AML-193 (cell line): Measurements from ENCODE around the gene TAF6L.
"Not testable (repeated sequence)": the region's sequence is repeated elsewhere in the genome, so short reads cannot be mapped to it uniquely, and the experiment has no call there.

Experiments used
- DNase-seq, 2 experiments: peaks; one replicate each; lab custom pipeline; 2025; lab: John Stamatoyannopoulos, UW

The TAF6L gene

DNA sequence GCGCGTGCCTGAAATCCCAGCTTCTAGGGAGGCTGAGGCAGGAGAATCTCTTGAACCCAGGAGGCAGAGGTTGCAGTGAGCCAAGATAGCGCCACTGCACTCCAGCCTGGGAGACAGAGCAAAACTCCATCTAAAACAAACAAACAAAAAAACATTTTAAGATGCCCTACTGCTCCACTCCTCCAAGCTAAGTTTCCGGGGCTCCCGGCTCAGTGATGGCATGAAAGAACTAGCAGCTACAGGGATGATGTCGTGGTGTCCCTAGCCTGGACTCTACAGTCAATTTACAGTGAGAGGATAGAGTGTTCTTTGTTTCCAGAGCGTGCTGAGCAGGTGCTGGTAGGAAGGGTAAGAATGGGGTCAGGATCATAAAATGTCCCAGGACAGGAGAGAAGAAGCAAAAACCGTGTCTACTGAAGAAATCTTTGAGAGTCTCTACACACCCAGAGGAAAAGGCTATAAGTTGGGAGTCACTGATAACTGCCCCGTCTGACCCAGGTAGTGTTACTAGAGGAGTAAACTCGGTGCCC is 16.0 kb upstream of the TAF6L start:
- DNase-seq: no peak

DNA sequence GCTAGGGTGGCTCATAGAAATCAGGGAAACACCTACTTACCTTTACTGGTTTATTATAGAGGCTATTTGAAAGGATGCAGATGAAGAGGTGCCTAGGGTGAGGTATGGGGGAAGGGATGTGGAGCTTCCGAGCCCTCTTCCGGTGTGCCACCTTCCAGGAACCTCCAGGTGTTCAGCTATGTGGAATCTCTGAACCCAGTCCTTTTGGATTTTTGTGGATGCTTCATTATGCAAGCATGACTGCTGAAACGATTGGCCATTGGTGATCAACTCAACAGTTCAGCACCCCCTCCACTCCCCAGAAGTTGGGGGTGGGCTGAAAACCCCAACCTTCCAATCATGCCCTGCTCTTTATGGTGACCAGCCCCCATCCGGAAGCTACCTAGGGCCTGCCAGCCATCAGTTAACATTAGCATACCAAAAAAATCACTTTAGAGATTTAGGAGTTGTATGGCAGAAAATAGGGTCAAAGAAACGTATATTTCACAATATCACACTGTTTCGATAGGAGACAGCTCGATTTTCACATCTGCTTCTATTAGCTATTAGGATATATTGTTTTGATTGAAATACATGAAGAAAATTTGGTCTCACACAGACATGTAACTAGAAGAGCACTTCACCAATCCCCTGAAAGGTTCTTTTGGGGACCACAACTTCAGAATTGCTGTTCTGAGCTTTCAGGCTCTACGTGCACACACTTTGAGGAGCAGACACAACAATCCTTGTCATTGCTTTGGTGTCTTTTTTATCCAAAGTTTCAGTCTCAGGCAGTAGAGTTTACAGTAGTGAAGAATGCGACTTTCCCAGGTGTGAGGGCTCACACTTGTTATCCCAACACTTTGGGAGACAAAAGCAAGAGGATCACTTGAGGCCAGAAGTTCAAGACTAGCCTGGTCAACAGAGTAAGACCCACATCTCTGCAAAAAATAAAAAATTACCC is 13.1 kb upstream of the TAF6L start:
- no peak for DNase-seq

DNA sequence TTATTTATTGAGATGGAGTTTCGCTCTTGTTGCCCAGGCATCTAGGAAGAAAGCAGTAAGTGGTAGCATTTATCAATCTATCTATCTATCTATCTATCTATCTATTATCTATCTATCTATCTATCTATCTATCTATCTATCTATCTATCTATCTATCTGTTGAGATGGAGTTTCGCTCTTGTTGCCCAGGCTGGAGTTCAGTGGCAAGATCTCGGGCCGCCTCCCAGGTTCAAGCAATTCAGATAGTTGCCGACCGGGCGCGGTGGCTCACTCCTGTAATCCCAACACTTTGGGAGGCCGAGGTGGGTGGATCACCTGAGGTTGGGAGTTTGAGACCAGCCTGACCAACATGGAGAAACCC is 10.3 kb upstream of the TAF6L start:
- DNase-seq: not testable (repeated sequence)

DNA sequence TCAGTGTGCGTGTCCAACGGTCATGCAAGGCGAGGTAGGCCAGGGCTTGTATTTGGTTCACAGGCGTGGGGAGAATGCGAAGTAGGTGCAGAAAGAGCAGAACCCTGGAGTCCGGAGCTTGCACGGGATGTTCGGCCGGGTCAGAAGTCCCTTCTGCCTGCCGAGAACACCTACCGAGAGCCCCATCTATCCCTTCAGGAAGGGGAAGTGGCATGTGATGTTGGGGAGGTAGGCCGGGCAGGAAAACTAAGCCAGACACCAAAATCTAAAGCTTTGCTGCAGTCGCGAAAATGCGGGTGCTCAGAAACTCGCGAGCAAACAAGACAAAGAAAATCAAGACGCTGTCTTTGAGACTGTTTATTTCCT is 435 bp upstream of the TAF6L start:
- DNase-seq: peak in 1 of 2 experiments; percentile 68

DNA sequence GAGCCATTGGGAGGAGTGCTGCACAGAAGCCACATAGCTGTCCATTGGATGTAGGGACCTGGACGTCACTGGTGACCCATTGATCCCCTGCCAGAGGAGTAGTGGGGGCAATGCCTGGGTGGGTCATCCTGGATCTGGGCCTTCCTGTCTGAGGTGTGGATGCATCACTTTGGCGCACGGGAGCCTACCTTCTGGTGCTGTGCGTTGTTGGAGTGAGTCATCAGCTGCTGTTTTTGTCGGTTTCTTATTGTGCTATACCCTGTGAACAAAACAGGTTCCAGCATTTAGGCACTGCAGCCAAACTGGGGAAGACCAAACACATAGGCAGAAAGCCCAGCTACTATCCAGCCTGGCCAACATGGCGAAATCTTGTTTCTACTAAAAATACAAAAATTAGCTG is 3.2 kb downstream of the TAF6L start:
- no peak for DNase-seq

DNA sequence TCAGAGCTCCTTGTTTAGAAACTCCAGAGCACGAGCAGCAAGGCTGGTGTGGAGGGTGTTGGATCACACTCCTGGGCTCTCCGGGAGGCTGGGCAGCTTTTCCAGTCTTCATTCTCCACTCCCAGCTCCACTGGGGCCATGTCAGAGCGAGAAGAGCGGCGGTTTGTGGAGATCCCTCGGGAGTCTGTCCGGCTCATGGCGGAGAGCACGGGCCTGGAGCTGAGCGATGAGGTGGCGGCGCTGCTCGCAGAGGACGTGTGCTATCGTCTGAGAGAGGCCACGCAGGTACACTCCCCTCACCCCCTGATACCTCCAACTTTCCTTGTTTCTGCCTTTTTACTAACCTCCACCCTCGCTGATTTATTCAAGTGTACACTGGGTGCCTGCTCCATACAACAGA is 4.5 kb downstream of the TAF6L start:
- DNase-seq: no peak

DNA sequence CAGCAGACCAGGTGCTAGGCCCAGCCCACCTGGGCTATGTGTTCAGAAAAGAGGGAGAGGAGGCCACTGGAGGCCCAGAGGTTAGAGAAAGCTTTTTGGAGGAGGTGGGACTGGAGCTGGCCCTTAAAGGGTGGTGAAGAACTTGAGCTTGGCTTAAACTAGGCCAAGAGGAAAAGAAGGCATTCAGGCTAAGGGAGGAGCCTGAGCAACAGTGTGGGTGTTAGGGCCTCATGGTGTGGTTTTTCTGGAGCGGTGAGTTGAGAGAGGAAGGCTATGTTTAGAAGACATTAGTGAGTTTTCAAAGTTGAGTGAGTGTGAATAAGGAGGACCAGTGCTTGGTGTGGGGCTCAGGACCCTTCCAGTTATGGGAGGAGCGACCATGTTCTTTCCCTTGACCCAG is 6.2 kb downstream of the TAF6L start:
- no peak for DNase-seq

DNA sequence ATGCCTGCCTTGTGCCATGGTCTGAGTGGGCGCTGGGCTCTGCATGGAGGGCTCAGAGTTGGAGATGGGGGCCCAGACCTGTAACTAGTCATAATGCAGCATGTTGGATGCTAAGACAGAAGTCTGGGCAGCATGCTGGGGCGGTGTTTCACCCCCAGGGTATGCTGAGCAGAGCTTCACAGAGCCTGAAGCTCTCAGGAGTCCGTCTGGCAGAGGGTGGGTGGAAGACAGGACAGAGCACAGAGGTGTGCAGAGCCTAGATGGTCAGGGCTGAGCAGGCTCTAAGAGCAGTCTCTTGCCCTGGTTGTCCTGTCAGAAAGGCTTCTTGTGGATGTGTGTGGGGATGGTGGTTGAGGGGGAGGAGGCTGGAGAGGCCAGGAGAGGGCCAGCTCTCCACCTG is 7.2 kb downstream of the TAF6L start:
- DNase-seq: no peak

DNA sequence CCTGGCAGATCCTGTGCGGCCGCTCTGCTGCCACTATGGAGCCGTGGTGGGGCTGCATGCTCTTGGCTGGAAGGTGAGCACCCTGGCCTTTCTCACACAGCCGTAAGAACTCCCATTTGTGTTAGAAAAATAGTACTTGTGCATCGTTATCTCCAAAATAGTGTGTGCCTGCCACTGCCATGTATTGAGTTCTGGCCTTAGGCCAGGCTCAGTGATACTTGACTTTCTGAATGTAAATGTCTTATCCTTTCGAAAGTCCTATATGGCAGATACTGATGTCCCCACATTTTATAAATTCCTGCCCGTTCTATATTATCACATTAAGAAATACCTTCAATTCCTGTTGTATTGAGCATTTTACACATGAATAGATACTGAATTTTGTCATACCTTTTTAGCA is 11.6 kb downstream of the TAF6L start:
- DNase-seq: no peak

DNA sequence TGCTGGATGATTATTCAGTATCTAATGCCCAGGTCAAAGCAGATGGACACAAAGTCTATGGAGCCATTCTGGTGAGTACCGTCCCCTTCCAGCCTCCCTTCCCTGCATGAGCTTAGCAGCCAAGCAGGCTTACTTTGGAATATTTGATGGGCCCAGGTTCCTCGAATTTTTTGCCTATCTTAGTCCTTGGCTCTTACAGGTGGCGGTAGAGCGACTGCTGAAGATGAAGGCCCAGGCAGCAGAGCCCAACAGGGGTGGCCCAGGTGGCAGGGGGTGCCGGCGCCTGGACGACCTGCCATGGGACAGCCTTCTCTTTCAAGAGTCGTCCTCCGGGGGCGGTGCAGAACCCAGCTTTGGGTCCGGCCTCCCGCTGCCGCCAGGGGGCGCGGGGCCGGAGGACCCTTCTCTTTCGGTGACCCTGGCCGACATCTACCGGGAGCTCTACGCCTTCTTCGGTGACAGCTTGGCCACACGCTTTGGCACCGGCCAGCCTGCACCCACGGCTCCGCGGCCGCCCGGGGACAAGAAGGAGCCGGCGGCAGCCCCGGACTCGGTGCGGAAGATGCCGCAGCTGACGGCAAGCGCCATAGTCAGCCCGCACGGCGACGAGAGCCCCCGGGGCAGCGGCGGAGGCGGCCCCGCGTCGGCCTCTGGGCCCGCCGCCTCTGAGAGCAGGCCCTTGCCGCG is 15.3 kb downstream of the TAF6L start:
- peak; percentile 66 to 85 for DNase-seq

DNA sequence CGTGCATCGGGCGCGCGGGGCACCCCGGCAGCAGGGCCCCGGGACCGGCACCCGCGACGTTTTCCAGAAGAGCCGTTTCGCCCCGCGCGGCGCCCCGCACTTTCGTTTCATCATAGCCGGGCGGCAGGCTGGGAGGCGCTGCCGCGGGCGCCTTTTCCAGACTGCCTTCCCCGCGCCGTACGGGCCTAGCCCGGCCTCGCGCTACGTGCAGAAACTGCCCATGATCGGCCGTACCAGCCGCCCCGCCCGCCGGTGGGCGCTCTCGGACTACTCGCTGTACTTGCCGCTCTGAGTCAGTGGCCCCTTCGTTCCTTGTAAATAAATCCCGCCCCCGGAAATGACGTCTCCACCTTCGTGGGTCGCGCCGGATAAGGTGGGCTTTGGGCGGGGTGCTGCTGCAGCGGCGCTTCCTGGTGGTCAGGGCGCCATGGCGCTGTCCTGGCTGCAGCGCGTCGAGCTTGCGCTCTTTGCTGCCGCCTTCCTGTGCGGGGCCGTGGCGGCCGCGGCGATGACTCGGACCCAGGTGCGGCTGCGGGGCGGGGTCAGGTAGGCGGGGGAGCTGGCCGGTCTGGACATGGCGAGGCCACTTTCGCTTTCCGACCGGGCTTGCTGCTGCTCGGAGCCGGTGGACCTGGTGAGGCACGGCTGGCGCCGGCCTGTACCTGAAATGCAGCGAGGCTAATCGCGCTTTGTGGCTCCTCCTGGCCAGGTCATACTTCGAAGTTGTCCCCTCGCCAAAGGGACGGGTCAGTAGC is 16.0 kb downstream of the TAF6L start, which contains the start of gene TMEM179B:
Gene TMEM179B (plus strand): TSS at position 398 of the 755 bp plus-strand sequence. CDS start 30 bp downstream, at position 428.
- DNase-seq: peak; percentile 86 to 92

DNA sequence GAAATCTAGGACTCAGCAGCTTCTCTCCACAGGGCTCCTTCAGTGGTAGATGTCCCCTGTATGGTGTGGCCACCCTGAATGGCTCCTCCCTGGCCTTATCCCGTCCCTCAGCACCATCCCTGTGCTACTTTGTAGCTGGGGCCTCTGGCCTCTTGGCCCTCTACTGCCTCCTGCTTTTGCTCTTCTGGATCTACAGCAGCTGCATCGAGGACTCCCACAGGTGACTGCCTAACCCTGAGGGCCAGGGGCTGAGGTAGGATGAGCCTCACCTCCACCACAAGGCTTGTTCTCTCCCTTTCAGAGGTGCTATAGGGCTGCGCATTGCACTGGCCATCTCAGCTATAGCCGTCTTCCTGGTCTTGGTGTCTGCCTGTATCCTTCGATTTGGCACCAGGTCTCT is 17.8 kb downstream of the TAF6L start:
- no peak for DNase-seq

DNA sequence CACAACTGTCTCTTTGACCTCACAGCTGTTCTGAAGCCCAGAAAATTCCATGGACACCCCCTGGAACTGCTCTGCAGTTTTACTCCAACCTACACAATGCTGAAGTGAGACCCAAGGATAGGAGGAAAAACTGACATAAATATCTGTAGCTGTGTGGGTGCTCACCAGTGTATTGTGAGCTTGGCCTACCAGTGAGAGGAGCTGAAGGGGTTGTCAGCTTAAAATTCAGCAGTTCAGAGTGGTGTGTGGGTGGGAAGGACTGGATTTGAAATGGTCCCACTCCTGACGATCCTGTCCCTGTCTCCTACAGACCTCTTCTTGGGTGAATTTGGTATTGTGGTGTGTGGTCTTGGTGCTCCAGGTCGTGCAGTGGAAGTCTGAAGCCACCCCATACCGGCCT is 18.4 kb downstream of the TAF6L start:
- DNase-seq: no peak

DNA sequence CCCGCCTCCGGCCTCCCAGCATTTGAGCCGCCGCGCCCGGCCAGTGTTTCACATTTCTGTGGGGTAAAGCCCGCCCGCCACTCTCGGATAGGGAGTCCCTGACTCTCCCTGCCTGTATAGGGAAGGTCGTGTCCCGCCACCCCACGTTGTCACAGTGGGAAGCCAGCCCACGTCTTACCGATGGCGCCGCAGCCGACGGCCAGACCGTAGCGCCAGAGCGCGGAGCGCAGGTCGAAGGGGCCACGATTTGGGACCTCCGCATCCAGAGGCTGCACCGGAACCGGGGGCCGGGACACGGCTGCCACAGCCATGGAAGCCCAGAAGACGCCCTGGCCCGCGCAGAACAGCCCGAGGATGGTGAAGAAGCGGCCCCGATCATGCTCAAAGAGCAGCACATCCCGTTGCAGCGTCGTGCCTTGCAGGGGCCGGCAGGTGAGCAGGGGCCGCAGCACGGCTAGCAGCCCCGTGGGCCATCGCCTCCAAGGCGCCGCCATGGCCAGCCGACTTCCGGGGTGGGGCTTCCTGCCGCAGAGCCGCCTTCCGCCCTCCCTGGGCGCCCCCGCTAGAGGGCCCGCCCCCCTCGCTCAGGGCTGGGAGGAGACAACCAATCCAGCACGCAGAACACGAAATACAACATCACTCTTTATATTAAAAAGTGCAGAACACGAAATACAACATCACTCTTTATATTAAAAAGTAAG is 20.5 kb downstream of the TAF6L start, which contains the start of gene TMEM223:
Gene TMEM223 (minus strand): TSS at position 506 of the 701 bp plus-strand sequence. CDS start 12 bp downstream, at position 494.
- DNase-seq: peak; percentile 66 to 76

DNA sequence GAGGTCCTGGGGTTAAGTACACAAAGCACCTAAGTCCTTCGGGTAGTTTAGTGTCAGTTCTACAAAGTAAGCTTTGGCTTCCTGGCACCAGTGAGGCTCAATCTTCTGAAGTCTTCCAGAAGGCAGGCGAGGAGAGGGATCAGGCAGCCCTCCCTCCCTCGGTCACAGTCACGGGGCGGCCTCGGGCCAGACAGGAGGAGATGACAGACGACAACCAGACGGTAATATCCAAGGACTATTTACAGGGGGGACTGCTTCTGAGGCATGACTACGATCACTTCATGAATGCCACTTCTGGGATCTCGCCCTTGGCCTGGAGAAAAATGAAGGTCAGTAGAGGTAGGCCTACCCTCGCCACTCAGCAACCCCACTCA is 21.0 kb downstream of the TAF6L start:
- DNase-seq: no peak

DNA sequence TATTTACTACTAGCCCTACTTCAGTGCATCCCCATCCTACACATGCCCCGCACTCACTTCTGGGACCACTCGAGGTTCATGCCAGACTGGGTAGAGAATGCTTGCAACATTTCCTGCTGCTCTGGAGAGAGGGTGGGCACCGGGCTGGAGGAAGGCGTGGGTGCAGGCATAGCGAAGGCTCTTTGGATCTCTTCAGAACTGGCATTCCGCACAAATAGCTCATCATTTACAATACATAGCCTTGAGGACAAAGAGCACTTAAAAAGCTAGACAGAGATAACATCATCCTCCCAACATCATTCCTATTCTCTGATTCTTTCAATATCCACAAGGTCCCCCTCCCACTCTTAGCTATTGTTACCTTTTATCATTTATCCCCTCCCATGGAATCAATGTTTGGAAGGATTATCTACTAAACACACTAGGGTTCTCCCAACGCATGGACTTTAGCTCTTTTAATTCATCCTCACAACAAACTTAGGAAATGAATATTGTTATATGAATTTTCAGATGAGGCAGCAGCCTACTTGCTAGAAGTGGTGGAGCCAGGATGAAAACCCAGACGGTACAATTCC is 23.1 kb downstream of the TAF6L start:
- no peak for DNase-seq

DNA sequence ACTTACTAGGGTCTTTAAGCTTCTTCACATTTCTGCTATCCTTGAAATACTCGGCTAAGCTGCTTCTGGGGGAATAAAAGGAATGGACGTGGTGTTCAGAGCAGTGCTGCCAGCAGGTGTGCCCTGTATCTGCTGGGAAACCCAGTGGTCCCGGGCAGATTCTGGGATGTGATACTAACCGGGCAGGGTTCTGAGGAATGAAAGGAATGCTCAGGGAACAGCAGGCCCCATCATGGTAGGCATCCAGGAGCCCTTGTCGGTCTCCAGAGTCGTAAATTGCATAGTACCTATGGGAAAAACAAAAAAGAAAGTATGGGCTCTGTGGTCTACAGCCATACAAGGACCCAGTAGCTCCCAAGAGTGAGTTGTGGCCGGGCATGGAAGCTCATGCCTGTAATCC is 25.1 kb downstream of the TAF6L start:
- no peak for DNase-seq

DNA sequence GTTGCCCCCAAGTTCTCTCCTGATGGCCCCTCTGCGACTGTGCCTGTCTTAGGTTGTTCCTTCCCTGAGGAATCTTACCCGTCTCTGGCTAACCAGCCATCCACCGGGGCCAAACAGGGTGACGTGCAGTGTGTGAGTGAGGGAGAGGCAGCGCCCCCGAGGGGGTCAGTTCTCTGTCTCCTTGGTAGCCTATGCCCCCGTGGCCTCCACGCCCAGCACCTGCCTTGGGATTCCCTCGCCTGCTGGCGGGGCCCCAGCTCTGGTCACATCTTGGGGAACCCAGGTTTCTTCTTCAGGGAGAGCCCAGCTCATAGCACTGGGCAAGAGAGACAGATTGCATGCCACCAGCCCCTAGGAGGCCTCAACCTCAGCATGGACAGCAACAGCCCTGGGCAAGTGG is 28.3 kb downstream of the TAF6L start:
- DNase-seq: no peak

DNA sequence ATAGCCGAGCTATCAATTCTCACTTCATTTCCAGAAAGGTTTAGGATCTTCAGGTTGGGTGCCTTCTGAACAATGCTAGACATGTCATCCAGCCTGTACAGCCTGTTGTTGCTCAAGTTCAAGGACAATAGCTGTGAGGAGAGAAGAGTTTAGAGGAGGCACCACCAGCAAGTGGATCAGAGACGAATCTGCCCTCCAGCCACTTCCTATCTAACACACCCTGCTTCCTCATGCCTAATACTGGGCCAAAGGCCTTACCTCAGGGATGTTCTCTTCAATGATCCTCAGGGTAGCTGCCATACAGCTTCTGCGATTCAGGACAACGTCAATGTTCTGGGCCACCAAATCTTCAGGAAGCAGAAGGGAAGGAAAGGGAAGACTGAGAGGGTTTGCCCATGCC is 29.9 kb downstream of the TAF6L start:
- DNase-seq: no peak

DNA sequence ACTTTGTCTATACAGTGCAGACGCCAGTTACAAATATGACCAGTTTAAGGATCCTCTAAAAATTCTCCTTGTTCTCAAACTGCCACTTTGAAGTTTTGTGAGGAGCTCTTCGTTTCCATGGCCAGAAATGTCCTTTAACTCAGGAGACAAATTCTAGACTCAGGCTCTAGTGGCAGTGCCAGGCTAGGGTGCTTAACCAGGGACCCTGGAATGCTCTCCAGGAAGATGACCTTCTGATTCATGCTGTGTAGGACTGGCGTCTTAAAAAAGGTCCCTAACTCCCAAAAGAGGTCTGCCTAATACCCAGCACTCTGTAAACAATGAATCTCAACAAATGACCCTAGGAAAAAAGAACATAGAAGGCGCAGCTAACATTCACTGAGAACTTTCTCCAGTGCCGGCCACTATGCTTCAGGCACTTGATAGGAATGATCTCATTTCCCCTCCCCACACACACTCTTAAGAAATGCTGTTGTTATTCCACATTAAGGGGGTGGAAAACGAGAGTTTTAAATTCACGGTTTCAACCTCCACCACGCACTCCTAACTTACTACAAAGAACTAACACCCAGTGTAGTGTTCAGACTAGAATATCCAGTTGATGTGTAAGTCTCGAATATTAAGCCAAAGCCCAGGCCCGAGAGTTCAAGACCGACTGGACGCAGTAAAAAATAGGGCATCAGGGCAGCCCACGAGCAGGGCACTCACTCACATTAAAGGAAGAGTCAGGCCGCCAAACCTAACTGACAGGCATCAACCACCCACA is 33.3 kb downstream of the TAF6L start:
- DNase-seq: peak; percentile 20 to 38
